K562 (cell line): ENCODE measurements around the gene NMT2. TPM values are rescaled to one million over a fixed set of nuclear protein-coding genes. Genes with fewer than 3 reads are reported as not detected.
A peak's percentile ranks its signal among the peaks of the same experiment; 100 is the strongest.

Experiments used
- ATF7 ChIP-seq: fragments of 450-650 bp; IDR thresholded peaks from 2 replicates; pipeline ENCODE4 v1.7.1; 2014; ENCODE audit warnings: mild to moderate bottlenecking, moderate library complexity
- BRD9 ChIP-seq: fragments of 450-650 bp; IDR thresholded peaks from 2 replicates; pipeline ENCODE4 v1.6.1; 2018; ENCODE audit warnings: low read depth; ENCODE audit not compliant: partially characterized antibody
- C11orf30 ChIP-seq: fragments of 450-650 bp; IDR thresholded peaks from 2 replicates; pipeline ENCODE4 v1.6.1; 2016; ENCODE audit warnings: low read depth, mild to moderate bottlenecking
- CEBPG ChIP-seq, 3 experiments: fragments of 200-800 bp in 1 of 3; sonication (Bioruptor generic) in 1 of 3; sonication (generic) in 1 of 3; formaldehyde crosslinking in 1 of 3; IDR thresholded peaks in 2 of 3; conservative IDR thresholded peaks in 1 of 3; 2 replicates each; pipeline versions ENCODE4 v1.6.1 to v1.8.0; 2016 to 2022; ENCODE audit warnings: missing compliant biosample characterization in 2 of 3, missing genetic modification characterization in 2 of 3, mild to moderate bottlenecking in 1 of 3, missing genetic modification reagents in 1 of 3
- CXXC5 ChIP-seq: fragments of 250-450 bp; sonication (Bioruptor Pico); IDR thresholded peaks from 2 replicates; pipeline ENCODE4 v1.8.0; 2022; ENCODE audit warnings: inconsistent platforms, mild to moderate bottlenecking, moderate library complexity
- ELF1 ChIP-seq: fragments of 200-800 bp; sonication (Bioruptor generic); IDR thresholded peaks from 2 replicates; pipeline ENCODE4 v1.6.1; 2016; ENCODE audit warnings: missing genetic modification characterization, missing compliant biosample characterization
- ELF2 ChIP-seq: fragments of 250-450 bp; sonication (Bioruptor Pico); IDR thresholded peaks from 2 replicates; pipeline ENCODE4 v1.5.0; 2021; ENCODE audit warnings: mild to moderate bottlenecking
- GATAD2B ChIP-seq: fragments of 450-650 bp; IDR thresholded peaks from 2 replicates; pipeline ENCODE4 v1.6.1; 2017; ENCODE audit warnings: mild to moderate bottlenecking, borderline replicate concordance
- KDM5B ChIP-seq: fragments of 200-600 bp; sonication (generic); IDR thresholded peaks from 2 replicates; pipeline ENCODE4 v1.6.1; 2012; ENCODE audit warnings: low read depth, mild to moderate bottlenecking, moderate library complexity, low read length, control low read depth, inconsistent platforms; ENCODE audit not compliant: insufficient replicate concordance
- LCOR ChIP-seq: sonication (generic); formaldehyde crosslinking; IDR thresholded peaks from 2 replicates; pipeline ENCODE4 v1.8.0; 2022; ENCODE audit warnings: mild to moderate bottlenecking, missing genetic modification reagents
- RBM34 ChIP-seq: fragments of 200-400 bp; formaldehyde crosslinking; IDR thresholded peaks from 2 replicates; pipeline ENCODE4 v1.6.1; 2018; ENCODE audit warnings: low read length, borderline replicate concordance; ENCODE audit not compliant: insufficient read depth
- RFX5 ChIP-seq: IDR thresholded peaks from 2 replicates; pipeline ENCODE4 v1.6.1; 2011; ENCODE audit warnings: low read depth, mild to moderate bottlenecking, improper control_type of control experiment, low read length
- ZFX ChIP-seq: sonication (generic); formaldehyde crosslinking; IDR thresholded peaks from 2 replicates; pipeline ENCODE4 v1.8.0; 2022; ENCODE audit warnings: mild to moderate bottlenecking, missing genetic modification reagents, moderate library complexity
- ZNF134 ChIP-seq: fragments of 250-450 bp; sonication (Bioruptor Pico); conservative IDR thresholded peaks from 2 replicates; pipeline ENCODE4 v1.4.0; 2020
- polyA plus RNA-seq, 8 experiments: library from polyadenylated mRNA; depleted of rRNA in 4 of 8; stranded (reverse) in 5 of 8; unstranded in 3 of 8; fragments of >200 nt; fragmentation: Nextera tagmentation in 2 of 8; fragmentation: Illumina TruSeq in 1 of 8; extraction: Ambion mirVana in 2 of 8; extraction: Trizol in 1 of 8; gene quantifications; 2 replicates each; pipeline versions ENCODE4 v1.2.1 to v1.2.3, GENCODE V29; 2011 to 2014; ENCODE audit warnings: inconsistent platforms in 1 of 8, missing spikeins in 1 of 8
- total RNA-seq, 7 experiments: library from RNA; depleted of rRNA in 6 of 7; stranded (reverse); fragments of >200 nt in 6 of 7; fragmentation: Illumina TruSeq in 2 of 7; extraction: Trizol in 2 of 7; gene quantifications; 2 replicates each; pipeline versions ENCODE4 v1.2.1 to v1.2.3, GENCODE V29; 2011 to 2021; ENCODE audit warnings: low replicate concordance in 1 of 7
- TF ChIP-seq, protein P1 (sequence below): fragments of 250-450 bp; sonication (Bioruptor Pico); IDR thresholded peaks from 2 replicates; pipeline ENCODE4 v1.4.0; 2020; ENCODE audit warnings: mild to moderate bottlenecking, moderate library complexity, borderline replicate concordance
- TF ChIP-seq, protein P2 (sequence below): fragments of 450-650 bp; IDR thresholded peaks from 2 replicates; pipeline ENCODE4 v1.6.1; 2016; ENCODE audit warnings: antibody characterized with exemption
- TF ChIP-seq, protein P3 (sequence below): sonication (generic); formaldehyde crosslinking; IDR thresholded peaks from 2 replicates; pipeline ENCODE4 v1.8.1; 2023; ENCODE audit warnings: mild to moderate bottlenecking, missing genetic modification reagents, moderate library complexity
- TF ChIP-seq, protein P4 (sequence below): IDR thresholded peaks from 3 replicates; pipeline ENCODE4 v1.6.1; 2011; ENCODE audit warnings: borderline replicate concordance, mild to moderate bottlenecking; ENCODE audit not compliant: insufficient read length, insufficient read depth

Gene NMT2
- total and polyA plus RNA-seq, 9 of the 15 experiments (the other 6 are each of a cell fraction or from before 2014, with no cell fraction given) = 5.2 to 15.9 (median 10.8) TPM

DNA sequence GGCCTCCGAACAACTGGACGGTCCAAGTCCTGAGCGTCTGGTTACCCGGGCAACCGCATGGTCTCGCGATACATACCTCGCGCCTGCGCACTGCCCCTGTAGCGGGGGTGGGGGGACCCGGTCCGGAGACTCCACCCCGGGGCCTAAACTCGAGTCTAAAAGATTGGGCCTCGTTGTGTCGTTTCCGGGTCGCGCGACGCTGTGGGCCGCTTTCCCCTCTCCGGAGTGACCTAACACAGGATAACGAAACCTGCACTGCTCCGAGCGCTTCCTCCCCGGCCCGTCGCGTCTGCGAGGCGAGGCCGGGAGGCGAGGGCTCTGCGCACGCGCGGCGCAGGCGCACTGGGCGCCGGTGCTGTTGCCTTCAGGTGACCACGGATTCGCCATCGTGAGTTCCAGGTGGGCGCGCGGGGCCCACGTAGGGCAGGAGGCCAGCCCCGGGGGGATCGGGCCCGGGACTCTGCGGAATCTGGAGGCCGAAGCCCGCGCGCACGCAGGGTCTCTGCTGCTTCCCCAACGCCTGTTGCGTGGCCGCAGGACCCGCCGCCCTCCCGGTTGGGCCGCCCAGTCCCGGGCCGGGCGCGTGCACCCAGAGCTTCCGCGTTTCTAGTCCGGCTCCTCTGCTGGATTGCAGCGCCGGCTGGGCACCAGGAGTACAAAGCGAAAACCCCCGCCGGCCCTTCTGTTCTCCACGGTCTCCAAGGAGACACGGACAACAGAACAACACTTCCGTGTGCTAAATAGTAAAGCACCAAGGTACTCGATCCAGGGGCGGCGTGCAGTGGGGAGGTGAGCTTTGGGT, 71.3 kb downstream of the NMT2 start, which contains the start of gene RPP38 (continued):
- TF ChIP-seq C11orf30 (peak; percentile 40; the same call in 1 of the 2 replicates), CEBPG (CRISPR knock-in tag; IDR thresholded peaks at IDR 0.05) (no peak; the same call in 1 of the 2 replicates), CEBPG (tag; conservative IDR thresholded peaks at IDR 0.05 in 1 of 2, IDR thresholded peaks at IDR 0.05 in 1 of 2) (0 out of 4 replicates have a peak, but pooled peaks of 1 of the 2 experiments have one; percentile 18), CXXC5 (CRISPR knock-in tag) (peak; percentile 86), LCOR (CRISPR knock-in tag) (0 out of 2 replicates have a peak, but pooled peaks have one; percentile 37), BRD9 (no peak), RFX5 (no peak), GATAD2B (peak; percentile 84; the same call in 1 of the 2 replicates), ELF1 (peak; percentile 89), ZFX (peak; percentile 99), ZNF134 (0 out of 2 replicates have a peak, but pooled peaks have one; percentile 10), RBM34 (0 out of 2 replicates have a peak, but pooled peaks have one; percentile 53), ELF2 (peak; percentile 77), KDM5B (peak; percentile 80), ATF7 (peak; percentile 86)
- TF ChIP-seq, protein P1, sequence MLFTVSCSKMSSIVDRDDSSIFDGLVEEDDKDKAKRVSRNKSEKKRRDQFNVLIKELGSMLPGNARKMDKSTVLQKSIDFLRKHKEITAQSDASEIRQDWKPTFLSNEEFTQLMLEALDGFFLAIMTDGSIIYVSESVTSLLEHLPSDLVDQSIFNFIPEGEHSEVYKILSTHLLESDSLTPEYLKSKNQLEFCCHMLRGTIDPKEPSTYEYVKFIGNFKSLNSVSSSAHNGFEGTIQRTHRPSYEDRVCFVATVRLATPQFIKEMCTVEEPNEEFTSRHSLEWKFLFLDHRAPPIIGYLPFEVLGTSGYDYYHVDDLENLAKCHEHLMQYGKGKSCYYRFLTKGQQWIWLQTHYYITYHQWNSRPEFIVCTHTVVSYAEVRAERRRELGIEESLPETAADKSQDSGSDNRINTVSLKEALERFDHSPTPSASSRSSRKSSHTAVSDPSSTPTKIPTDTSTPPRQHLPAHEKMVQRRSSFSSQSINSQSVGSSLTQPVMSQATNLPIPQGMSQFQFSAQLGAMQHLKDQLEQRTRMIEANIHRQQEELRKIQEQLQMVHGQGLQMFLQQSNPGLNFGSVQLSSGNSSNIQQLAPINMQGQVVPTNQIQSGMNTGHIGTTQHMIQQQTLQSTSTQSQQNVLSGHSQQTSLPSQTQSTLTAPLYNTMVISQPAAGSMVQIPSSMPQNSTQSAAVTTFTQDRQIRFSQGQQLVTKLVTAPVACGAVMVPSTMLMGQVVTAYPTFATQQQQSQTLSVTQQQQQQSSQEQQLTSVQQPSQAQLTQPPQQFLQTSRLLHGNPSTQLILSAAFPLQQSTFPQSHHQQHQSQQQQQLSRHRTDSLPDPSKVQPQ (CRISPR knock-in tag) = no peak
- TF ChIP-seq, protein P2, sequence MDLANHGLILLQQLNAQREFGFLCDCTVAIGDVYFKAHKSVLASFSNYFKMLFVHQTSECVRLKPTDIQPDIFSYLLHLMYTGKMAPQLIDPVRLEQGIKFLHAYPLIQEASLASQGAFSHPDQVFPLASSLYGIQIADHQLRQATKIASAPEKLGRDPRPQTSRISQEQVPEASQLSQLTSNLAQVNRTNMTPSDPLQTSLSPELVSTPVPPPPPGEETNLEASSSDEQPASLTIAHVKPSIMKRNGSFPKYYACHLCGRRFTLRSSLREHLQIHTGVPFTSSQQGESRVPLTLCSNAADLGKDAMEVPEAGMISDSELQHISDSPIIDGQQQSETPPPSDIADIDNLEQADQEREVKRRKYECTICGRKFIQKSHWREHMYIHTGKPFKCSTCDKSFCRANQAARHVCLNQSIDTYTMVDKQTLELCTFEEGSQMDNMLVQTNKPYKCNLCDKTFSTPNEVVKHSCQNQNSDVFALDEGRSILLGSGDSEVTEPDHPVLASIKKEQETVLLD = peak; percentile 96
- TF ChIP-seq, protein P3, sequence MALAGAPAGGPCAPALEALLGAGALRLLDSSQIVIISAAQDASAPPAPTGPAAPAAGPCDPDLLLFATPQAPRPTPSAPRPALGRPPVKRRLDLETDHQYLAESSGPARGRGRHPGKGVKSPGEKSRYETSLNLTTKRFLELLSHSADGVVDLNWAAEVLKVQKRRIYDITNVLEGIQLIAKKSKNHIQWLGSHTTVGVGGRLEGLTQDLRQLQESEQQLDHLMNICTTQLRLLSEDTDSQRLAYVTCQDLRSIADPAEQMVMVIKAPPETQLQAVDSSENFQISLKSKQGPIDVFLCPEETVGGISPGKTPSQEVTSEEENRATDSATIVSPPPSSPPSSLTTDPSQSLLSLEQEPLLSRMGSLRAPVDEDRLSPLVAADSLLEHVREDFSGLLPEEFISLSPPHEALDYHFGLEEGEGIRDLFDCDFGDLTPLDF (CRISPR knock-in tag) = 0 out of 2 replicates have a peak, but pooled peaks have one; percentile 11
- TF ChIP-seq, protein P4, sequence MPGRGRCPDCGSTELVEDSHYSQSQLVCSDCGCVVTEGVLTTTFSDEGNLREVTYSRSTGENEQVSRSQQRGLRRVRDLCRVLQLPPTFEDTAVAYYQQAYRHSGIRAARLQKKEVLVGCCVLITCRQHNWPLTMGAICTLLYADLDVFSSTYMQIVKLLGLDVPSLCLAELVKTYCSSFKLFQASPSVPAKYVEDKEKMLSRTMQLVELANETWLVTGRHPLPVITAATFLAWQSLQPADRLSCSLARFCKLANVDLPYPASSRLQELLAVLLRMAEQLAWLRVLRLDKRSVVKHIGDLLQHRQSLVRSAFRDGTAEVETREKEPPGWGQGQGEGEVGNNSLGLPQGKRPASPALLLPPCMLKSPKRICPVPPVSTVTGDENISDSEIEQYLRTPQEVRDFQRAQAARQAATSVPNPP = no peak
